SU-DHL-6 (cell line): ENCODE measurements around the gene RIMBP2.

ENCODE experiments used
- H2AFZ ChIP-seq: fragments of 200-600 bp; sonication (generic); 2 replicates; pipeline ENCODE4 v1.6.1; 2014; ENCODE audit warnings: low read depth, mild to moderate bottlenecking, moderate library complexity, mixed read lengths, antibody characterized with exemption, low read length; ENCODE audit not compliant: severe bottlenecking
- H3F3A ChIP-seq: fragments of 200-600 bp; shearing (Covaris generic); 2 replicates; pipeline ENCODE4 v1.6.0; 2016; ENCODE audit warnings: antibody characterized with exemption, mild to moderate bottlenecking; ENCODE audit not compliant: insufficient read depth
- H3K27ac ChIP-seq: fragments of 200-600 bp; sonication (generic); 2 replicates; pipeline ENCODE4 v1.5.1; 2016; ENCODE audit warnings: low read depth, mild to moderate bottlenecking, low read length, moderate library complexity, mixed read lengths
- H3K27me3 ChIP-seq: fragments of 200-600 bp; sonication (generic), shearing (Covaris generic); 2 replicates; pipeline ENCODE4 v1.6.0; 2014; ENCODE audit warnings: mild to moderate bottlenecking, low read length
- H3K36me3 ChIP-seq: fragments of 200-600 bp; sonication (generic); 2 replicates; pipeline ENCODE4 v1.6.1; 2014; ENCODE audit warnings: mild to moderate bottlenecking, low read length, mixed read lengths
- H3K4me2 ChIP-seq: fragments of 300-600, 200-600 bp; shearing (Covaris generic), sonication (generic); 2 replicates; pipeline ENCODE4 v1.6.0; 2014; ENCODE audit warnings: low read length, low read depth, mild to moderate bottlenecking; ENCODE audit not compliant: poor library complexity, severe bottlenecking
- H3K4me3 ChIP-seq: fragments of 200-600 bp; sonication (generic); 2 replicates; pipeline ENCODE4 v1.5.1; 2014; ENCODE audit warnings: antibody characterized with exemption, low read length, mild to moderate bottlenecking, mixed read lengths; ENCODE audit not compliant: insufficient read depth, poor library complexity, severe bottlenecking
- H3K79me2 ChIP-seq: fragments of 200-600 bp; sonication (generic); 2 replicates; pipeline ENCODE4 v1.6.1; 2014; ENCODE audit warnings: mild to moderate bottlenecking, low read length, moderate library complexity; ENCODE audit not compliant: insufficient read depth
- H3K9ac ChIP-seq: fragments of 200-600 bp; sonication (generic); 2 replicates; pipeline ENCODE4 v1.7.0; 2014; ENCODE audit warnings: mild to moderate bottlenecking, low read length
- H3K9me2 ChIP-seq: fragments of 200-600 bp; sonication (generic); replicated peaks from 2 replicates; pipeline ENCODE4 v1.6.1; 2014; ENCODE audit warnings: low read length; ENCODE audit not compliant: insufficient read depth
- H3K9me3 ChIP-seq: fragments of 200-600 bp; sonication (generic); 2 replicates; pipeline ENCODE4 v1.6.1; 2014; ENCODE audit warnings: low read length, mixed read lengths; ENCODE audit not compliant: insufficient read depth
- H4K20me1 ChIP-seq: fragments of 200-600 bp; sonication (generic); 2 replicates; pipeline ENCODE4 v1.6.1; 2014; ENCODE audit warnings: low read depth, mild to moderate bottlenecking, antibody characterized with exemption, low read length, moderate library complexity, mixed read lengths
- EZH2phosphoT487 ChIP-seq: fragments of 200-600 bp; sonication (generic), shearing (Covaris generic); conservative IDR thresholded peaks from 2 replicates; pipeline ENCODE4 v1.6.1; 2018; ENCODE audit warnings: mild to moderate bottlenecking, antibody characterized with exemption, low read length, moderate library complexity, mixed read lengths
- TF ChIP-seq, protein P1 (sequence below): fragments of 200-600 bp; sonication (generic); IDR thresholded peaks from one replicate; pipeline ENCODE4 v1.5.1; 2017; ENCODE audit warnings: antibody characterized with exemption, mild to moderate bottlenecking, low read length, moderate library complexity; ENCODE audit not compliant: insufficient read depth, poor library complexity, severe bottlenecking

Gene RIMBP2

DNA sequence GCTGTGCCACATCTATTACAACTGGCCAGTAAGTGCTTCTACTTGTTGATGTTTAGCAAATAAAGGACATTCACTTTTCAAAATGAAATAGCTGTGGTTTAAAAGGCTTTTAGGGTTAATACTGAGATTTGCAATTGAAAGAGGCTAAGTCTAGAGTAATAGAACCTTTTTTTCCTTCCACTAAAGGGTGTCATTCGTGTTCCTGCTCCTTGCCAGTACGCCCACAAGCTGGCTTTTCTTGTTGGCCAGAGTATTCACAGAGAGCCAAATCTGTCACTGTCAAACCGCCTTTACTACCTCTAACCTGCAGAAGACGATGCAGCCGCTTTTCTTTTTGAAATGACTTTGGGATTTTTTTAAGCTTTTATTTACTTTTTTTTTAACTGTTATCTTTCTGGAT lies 344.8 kb downstream of the RIMBP2 start:
- Histone ChIP-seq H3K27me3 (no peaks in the 10 kb centered on the region), H3K4me3 (no peak overlapping the region), H3K27ac (no peak overlapping the region), H2AFZ (no peak overlapping the region), H4K20me1 (no peaks in the 10 kb centered on the region), H3K9me2 (no peaks in the 10 kb centered on the region), H3K36me3 (no peaks in the 10 kb centered on the region), H3F3A (no peaks in the 10 kb centered on the region), H3K4me2 (no peak overlapping the region), H3K79me2 (no peaks in the 10 kb centered on the region), H3K9ac (no peak overlapping the region), H3K9me3 (no peaks in the 10 kb centered on the region)
- no peak for TF ChIP-seq EZH2phosphoT487
- TF ChIP-seq, protein P1, sequence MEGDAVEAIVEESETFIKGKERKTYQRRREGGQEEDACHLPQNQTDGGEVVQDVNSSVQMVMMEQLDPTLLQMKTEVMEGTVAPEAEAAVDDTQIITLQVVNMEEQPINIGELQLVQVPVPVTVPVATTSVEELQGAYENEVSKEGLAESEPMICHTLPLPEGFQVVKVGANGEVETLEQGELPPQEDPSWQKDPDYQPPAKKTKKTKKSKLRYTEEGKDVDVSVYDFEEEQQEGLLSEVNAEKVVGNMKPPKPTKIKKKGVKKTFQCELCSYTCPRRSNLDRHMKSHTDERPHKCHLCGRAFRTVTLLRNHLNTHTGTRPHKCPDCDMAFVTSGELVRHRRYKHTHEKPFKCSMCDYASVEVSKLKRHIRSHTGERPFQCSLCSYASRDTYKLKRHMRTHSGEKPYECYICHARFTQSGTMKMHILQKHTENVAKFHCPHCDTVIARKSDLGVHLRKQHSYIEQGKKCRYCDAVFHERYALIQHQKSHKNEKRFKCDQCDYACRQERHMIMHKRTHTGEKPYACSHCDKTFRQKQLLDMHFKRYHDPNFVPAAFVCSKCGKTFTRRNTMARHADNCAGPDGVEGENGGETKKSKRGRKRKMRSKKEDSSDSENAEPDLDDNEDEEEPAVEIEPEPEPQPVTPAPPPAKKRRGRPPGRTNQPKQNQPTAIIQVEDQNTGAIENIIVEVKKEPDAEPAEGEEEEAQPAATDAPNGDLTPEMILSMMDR, result no peak

DNA sequence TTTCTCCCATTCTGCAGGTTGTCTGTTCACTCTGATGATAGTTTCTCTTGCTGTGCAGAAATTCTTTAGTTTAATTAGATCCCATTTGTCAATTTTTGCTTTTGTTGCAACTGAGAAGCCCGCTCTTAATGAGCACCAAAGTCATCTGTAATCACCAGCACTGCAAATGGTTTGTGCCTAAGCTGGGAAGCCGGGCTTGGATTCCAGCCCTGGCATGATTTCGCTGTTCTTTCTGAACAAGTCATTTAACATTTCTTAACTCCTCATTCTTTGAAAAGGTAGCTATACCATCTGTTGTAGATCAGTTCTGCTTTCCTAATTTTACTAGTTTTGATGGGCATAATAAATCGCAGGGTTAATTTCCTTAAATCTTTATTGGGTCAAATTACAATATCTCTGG lies 346.3 kb downstream of the RIMBP2 start:
- Histone ChIP-seq H3K9me2 (no peaks in the 10 kb centered on the region), H3K4me3 (no peak overlapping the region), H3K27me3 (no peaks in the 10 kb centered on the region), H4K20me1 (no peaks in the 10 kb centered on the region), H3K27ac (no peak overlapping the region), H3K4me2 (no peak overlapping the region), H3K79me2 (no peaks in the 10 kb centered on the region), H2AFZ (no peak overlapping the region), H3F3A (no peaks in the 10 kb centered on the region), H3K9ac (no peak overlapping the region), H3K9me3 (no peaks in the 10 kb centered on the region), H3K36me3 (no peaks in the 10 kb centered on the region)
- TF ChIP-seq, protein P1, result no peak
- no peak for TF ChIP-seq EZH2phosphoT487

DNA sequence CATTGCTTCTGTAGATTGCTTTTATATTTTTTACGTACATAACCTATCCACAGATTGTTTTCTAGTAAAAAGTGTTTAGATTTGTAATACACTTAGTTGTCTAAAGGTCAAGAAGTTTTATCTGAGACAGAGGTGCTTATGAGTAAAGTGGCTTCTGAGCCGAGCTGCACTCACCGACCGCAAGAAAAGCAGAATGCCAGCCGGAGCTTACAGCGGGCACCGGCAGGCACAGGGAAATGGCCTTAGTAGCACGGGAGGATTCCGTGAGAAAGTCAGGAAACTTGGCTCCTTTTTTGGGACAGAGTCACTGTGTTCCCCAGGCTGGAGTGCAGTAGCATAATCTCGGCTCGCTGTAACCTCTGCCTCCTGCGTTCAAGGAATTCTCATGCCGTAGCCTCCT lies 348.6 kb downstream of the RIMBP2 start:
- no peaks in the 10 kb centered on the region for H4K20me1 ChIP-seq
- H3K27me3 ChIP-seq, result no peaks in the 10 kb centered on the region
- TF ChIP-seq, protein P1, result no peak
- no peaks in the 10 kb centered on the region for H3K79me2 ChIP-seq
- no peak overlapping the region for H3K9ac ChIP-seq
- H3K4me3 ChIP-seq, result no peak overlapping the region
- H3F3A ChIP-seq, result no peaks in the 10 kb centered on the region
- no peak overlapping the region for H3K27ac ChIP-seq
- no peak overlapping the region for H3K4me2 ChIP-seq
- no peak overlapping the region for H2AFZ ChIP-seq
- no peaks in the 10 kb centered on the region for H3K36me3 ChIP-seq
- H3K9me3 ChIP-seq, result no peaks in the 10 kb centered on the region
- no peaks in the 10 kb centered on the region for H3K9me2 ChIP-seq

DNA sequence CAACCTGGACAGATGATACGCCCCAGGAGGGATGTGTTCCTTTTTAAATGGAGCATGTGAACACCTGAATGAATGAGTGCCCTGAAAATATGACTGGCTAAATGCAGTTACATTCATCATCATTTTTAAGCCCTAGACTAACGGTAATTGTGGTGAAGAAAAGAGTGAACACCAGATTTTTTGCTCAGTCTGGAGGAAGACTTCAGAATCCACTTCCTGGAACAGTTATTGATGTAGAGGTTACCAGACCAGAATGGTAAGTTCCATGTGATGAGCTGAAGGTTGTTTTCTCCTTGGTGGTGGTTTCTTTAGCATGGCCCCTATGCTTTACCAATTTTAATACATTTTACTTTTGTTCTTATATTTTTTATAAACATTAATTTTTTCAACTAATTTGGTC lies 349.1 kb downstream of the RIMBP2 start:
- Histone ChIP-seq H2AFZ (no peak overlapping the region), H4K20me1 (no peaks in the 10 kb centered on the region), H3F3A (no peaks in the 10 kb centered on the region), H3K79me2 (no peaks in the 10 kb centered on the region), H3K27me3 (no peaks in the 10 kb centered on the region), H3K4me3 (no peak overlapping the region), H3K36me3 (no peaks in the 10 kb centered on the region), H3K9me3 (no peaks in the 10 kb centered on the region), H3K9ac (no peak overlapping the region), H3K4me2 (no peak overlapping the region), H3K9me2 (no peaks in the 10 kb centered on the region), H3K27ac (no peak overlapping the region)
- TF ChIP-seq, protein P1, result no peak
- no peak for TF ChIP-seq EZH2phosphoT487
